HG03139 (cell line): ENCODE measurements around the gene PRICKLE4.

ENCODE experiments used
- ATAC-seq: cut with Tn5 transposase; IDR thresholded peaks from one replicate; pipeline ENCODE4 v1.9.1; 2021; ENCODE audit not compliant: unreplicated experiment

PRICKLE4 gene

GRCh38 chr6:41770381-41771057 is 10.1 kb upstream of the PRICKLE4 start:
- no peak for ATAC-seq

GRCh38 chr6:41771058-41771983 is 9.3 kb upstream of the PRICKLE4 start:
- ATAC-seq = no peak

DNA sequence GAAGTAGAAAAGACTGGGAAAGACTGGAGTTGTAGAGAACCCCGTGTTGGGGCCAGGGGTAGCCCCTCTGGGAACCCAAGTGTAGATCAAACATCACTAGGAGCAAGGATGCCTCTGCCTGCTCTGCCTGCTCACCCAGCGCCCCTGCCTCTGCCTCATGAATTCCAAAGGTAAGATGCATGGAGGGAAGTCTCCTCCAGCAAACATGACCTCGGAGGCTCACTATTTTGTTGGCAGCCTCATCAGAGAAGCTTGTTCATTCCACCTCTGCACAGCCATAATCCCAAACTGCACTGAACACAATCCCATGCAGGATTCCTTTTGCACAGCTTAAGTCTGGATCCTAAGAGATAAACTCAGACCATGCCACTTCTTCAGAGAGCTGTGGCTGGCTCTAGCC is 5.7 kb upstream of the PRICKLE4 start:
- ATAC-seq = no peak

DNA sequence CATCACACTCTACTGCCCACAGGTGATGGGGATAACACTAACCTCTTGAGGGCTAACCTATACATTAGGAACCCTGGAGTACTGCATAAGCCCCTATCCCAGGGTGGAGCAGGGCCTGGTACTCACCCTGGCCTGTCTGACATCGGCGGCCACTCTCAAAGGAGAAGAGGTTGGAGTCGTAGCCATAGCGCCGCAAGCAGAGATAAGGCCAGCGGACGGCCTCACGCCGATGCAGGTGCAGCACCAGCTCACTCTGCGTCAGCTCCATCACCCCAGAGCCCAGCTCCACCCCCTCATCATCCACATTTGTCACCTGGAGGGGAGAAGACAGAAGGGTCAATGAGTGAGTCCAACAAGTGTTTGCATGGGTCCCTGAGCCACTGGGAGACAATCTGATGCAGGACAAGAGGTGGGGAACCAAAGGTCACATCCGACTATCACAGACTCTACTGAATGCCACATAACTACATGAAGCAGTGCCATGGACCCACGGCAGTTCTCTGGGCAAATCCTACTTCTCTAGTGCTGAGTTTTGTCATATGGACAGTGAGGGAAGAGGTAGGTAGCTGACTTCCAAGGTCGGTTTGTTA is 5.2 kb upstream of the PRICKLE4 start:
- no peak for ATAC-seq

GRCh38 chr6:41777551-41778285 is 2.9 kb upstream of the PRICKLE4 start:
- ATAC-seq = no peak

GRCh38 chr6:41778895-41779294 is 1.7 kb upstream of the PRICKLE4 start:
- ATAC-seq = no peak

GRCh38 chr6:41779336-41779735 is 1.2 kb upstream of the PRICKLE4 start:
- ATAC-seq = no peak

- ATAC-seq = peak; percentile 85
These were observed 613 bp upstream of the PRICKLE4 start, which contains the start of gene FRS3 for GRCh38 chr6:41779788-41780550. Gene FRS3, minus strand, starts transcription at chr6:41779900. Its CDS starts 2,913 bp downstream, at chr6:41776987.

GRCh38 chr6:41781366-41781730 is 766 bp downstream of the PRICKLE4 start:
- ATAC-seq = no peak

DNA sequence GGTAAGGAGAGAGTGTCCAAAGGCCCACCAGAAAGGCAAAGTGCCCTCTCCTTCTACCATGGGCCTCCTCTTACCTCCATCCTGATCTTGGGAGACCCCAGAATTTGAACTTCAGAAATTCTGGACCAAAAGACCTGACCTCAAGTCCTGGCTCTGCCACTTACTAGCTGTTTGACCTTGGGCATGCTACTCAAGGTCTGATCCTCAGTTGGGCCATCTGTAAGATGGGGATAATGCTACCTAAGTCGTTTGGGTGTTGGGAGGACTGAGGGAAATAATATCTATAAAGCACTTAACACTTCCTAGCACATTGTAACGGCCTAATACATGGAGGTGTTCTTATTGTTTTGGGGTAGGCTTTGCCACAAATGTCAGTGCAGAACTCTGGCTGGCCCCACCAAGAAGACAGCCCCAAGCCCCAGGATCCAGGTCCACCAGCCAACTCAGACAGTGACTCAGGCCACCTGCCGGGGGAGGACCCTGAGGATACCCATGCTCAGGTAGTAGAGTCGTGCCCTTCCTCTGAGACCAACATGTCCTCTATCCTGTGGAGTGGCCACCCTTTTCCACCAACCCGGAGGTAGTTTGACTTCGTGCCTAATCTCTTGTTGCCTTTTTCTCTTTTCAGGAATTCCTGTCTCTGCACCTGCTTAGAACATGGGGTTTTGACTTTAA is 2.7 kb downstream of the PRICKLE4 start:
- ATAC-seq = no peak

DNA sequence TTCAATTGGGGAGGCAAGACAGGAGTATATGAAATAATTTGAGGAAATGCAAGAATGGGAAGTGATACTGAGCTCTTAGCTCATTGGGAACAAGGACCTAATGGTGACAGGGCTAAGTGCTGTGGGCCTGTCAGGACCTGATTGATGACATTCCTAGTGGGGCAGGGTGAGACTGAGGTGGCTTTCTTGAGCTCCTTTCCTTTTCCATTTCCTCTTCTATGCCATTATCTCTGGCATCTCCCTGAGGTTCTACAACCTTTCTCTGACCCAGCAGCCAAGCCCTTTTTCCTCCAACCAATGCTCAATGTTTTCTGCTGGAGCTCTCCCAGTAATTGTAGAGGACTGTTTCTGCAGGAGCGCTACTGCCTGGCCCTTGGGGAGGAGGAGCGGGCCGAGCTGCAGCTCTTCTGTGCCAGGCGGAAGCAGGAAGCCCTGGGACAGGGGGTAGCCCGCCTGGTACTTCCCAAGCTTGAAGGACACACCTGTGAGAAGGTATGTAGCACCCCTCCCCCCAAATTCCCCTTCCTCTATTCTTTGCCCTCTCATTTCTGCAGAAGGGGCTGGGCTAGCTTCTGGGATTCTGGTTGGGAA is 4.1 kb downstream of the PRICKLE4 start:
- no peak for ATAC-seq

DNA sequence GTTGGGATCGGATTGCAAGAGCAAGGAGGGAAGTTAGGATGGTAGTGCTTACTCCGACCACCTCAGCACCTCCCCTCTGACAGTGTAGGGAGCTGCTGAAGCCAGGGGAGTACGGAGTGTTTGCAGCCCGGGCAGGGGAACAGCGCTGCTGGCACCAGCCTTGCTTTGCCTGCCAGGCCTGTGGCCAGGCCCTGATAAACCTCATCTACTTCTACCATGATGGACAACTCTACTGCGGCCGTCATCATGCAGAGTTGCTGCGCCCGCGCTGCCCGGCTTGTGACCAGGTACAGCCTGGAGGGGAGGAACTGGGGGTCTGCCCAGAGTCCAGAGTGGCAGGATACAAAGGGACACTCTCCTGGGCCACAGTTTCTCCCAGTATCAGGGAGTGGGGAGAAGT is 4.7 kb downstream of the PRICKLE4 start:
- no peak for ATAC-seq

DNA sequence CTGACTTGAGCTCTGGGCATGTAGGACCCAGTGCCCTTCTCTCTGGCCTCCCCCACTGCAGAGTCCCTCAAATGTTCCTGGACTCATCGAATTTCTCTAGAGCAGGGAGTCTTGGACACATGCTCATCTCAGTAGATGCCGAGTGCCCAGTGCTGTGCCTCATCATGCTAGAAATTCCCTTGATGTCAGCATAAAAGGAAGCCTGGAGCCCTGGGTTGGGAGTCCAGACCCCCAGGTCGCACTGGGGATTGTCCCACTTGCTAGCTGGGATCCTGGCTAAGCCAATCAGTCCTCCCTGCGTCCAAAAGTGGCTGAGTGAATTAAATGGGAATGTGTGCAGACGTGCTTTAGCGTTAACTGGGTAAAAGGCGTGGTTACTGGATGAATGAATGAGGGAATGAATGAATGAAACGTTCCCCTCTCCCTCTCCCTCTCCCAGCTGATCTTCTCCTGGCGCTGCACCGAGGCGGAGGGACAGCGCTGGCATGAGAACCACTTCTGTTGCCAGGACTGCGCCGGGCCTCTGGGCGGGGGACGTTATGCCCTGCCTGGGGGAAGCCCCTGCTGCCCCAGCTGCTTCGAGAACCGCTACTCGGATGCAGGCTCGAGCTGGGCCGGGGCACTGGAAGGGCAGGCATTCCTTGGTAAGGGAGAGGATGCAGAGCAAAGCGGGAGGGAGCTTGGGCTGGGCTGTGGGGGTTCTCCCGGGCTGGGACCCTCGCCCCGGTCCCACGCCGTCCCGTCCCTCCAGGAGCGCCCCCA is 5.3 kb downstream of the PRICKLE4 start:
- ATAC-seq = no peak

- ATAC-seq = peak; percentile 49
These were observed 6.1 kb downstream of the PRICKLE4 start for GRCh38 chr6:41786451-41787218.

DNA sequence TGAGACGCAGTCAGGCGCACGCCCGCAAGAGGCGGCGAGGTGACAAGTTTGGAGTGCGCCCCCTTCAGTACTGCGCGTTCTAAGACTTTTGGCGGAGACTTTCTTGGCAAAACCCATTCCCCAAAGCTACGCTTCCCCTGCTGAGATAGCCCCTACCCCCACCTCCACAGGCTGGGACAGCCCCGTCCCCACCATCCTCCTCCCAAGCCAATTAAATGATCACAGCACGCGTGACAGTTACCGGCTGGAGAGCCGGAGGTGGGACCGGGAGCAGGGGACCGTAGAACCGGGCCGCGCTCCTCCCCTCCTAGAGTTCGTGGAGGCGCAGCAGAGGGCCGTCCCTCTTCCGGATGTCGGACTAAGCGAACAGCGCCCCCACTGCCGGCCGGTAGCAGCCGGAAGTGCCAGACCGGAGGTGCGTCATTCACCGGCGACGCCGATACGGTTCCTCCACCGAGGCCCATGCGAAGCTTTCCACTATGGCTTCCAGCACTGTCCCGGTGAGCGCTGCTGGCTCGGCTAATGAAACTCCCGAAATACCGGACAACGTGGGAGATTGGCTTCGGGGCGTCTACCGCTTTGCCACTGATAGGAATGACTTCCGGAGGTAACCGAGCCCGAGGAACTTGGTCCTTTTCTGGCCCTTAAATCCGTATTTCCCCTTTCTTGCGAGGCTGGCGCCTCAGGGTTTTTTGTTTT is 6.8 kb downstream of the PRICKLE4 start, which contains the start of gene TOMM6:
TOMM6 (plus strand) TSS at position 476 of the 699 bp plus-strand sequence; CDS start at position 480, 4 bp downstream.
- peak; percentile 73 for ATAC-seq

GRCh38 chr6:41789390-41789724 is 8.8 kb downstream of the PRICKLE4 start:
- no peak for ATAC-seq

- no peak for ATAC-seq
These were observed 9.5 kb downstream of the PRICKLE4 start for GRCh38 chr6:41790045-41790444.
